Tibial nerve (tissue), 4 donors: Measurements from ENCODE around the gene MTA3.

Source experiments
- CTCF ChIP-seq, 5 experiments: fragments of 200-600 bp in 3 of 5; fragments of 450-650 bp in 2 of 5; sonication (generic) in 3 of 5; IDR thresholded peaks; one replicate each; pipeline ENCODE4 v1.5.1; 2016 to 2019; ENCODE audit warnings: antibody characterized with exemption in 5 of 5, mild to moderate bottlenecking in 3 of 5, moderate library complexity in 2 of 5
- EP300 ChIP-seq, 2 donors: sonication (generic); formaldehyde crosslinking; IDR thresholded peaks; one replicate each; pipeline ENCODE4 v1.6.1; 2017; ENCODE audit warnings: antibody characterized with exemption in 2 of 2, mild to moderate bottlenecking in 1 of 2
- POLR2A ChIP-seq, 2 donors: fragments of 450-650 bp; IDR thresholded peaks; one replicate each; pipeline ENCODE4 v1.6.1; 2017; ENCODE audit warnings: antibody characterized with exemption in 2 of 2, mild to moderate bottlenecking in 2 of 2, moderate library complexity in 2 of 2

DNA sequence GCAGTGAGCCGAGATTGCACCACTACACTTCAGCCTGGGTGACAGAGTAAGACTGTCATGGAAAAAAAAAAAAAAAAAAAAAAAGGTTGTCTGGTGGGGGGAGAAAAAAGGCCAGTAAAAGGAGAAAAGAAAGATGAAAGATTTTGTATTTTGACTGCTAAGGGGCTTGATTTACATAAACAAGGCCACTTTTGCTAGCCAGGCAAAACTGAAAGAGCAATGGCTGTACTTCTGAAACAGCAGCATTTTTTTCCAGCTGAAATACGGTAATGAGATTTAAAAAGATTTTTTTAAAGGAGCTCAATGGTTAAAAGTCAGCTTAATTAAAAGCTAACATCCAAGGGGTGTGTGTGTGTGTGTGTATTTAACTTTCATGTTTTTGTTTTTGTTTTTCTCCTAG is 206.8 kb downstream of the MTA3 start:
- TF ChIP-seq CTCF (IDR thresholded peaks at IDR 0.05) (no peak), POLR2A (IDR thresholded peaks at IDR 0.05) (no peak), EP300 (IDR thresholded peaks at IDR 0.05) (no peak)
